Erythroblast (primary cell): ENCODE measurements around the gene E2F4.

Experiments used
- GATA1 ChIP-seq: IDR thresholded peaks from 2 replicates; pipeline ENCODE4 v1.6.1; 2011; ENCODE audit warnings: low read depth, mild to moderate bottlenecking, control low read depth, low read length, moderate library complexity
- POLR2A ChIP-seq: IDR thresholded peaks from 2 replicates; pipeline ENCODE4 v1.6.1; 2011; ENCODE audit warnings: mild to moderate bottlenecking, low read length

DNA sequence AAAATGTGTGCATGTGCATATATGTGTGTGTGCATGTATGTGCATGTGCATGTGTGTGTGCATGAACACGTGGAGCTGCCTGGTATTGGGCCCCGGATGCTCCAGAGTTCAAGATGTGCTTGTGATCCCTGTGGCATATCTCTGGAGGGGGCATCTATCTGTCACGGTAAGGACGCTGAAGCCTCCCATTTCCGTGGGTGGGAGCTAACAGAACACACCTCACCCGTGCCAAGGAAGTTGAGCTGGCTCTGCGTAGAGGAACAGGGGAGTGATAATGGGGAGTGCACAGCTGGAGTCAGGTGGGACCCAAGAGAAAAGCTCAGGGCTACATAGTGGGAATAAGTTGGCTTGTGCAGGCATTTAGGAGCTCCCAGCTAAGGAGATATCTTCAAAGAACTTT is 19.7 kb downstream of the E2F4 start:
- TF ChIP-seq POLR2A (no peak), GATA1 (no peak)
